D721Med (cell line): ENCODE data around the gene CALHM5.

Experiments used
- DNase-seq: peaks from one replicate; pipeline ENCODE4 v3.0.0; 2011; ENCODE audit warnings: low spot score; ENCODE audit not compliant: insufficient read length
- FAIRE-seq: peaks from 2 replicates; lab custom pipeline; 2011; peaks lifted over from hg19 to GRCh38; lab: Jason Lieb, UNC
- TF ChIP-seq, protein P1 (sequence below): IDR thresholded peaks from 2 replicates; pipeline ENCODE4 v1.5.1; 2012; ENCODE audit warnings: mild to moderate bottlenecking, control low read depth; ENCODE audit not compliant: insufficient read depth; ENCODE audit errors: missing control alignments

Gene CALHM5

DNA sequence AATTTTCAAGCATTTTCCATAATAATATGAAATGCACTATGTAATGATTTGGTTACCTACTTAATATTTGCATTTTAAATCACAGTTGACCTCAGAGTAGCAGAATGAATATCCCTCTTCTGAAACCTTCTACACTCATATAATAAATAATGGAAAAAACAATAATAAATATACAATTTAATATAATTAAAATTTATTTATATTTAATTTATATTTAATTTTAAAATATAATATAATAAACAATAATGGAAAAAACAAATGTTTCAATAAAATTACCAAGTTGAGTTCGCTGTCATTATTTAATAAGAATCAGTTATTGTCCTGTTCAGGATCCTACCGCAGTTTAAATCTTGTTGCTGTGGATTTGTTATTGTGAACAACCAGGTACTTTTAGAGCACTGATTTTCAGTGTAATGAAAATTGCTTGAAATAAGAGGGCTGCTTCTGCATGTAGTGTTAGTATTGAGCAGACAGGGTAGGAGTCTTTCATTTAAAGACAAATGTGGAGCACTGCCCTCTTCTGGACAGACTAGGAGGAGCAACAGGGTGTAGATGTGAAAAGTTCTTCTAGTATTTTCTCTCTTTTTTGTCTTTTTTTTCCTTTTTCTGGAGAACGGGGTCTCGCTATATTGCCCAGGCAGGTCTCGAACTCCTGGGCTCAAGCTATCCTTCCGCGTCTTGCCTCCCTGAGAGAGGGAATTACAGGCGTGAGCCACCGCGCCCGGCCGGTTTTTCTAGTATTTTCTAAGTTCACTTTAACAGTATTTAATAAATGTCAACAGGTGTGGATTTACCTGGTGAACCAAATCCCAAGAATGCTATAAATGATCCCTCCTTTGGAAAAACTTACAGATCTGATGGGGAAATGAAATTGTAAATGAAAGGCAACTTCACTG, 20.5 kb downstream of the CALHM5 start:
- TF ChIP-seq, protein P1, sequence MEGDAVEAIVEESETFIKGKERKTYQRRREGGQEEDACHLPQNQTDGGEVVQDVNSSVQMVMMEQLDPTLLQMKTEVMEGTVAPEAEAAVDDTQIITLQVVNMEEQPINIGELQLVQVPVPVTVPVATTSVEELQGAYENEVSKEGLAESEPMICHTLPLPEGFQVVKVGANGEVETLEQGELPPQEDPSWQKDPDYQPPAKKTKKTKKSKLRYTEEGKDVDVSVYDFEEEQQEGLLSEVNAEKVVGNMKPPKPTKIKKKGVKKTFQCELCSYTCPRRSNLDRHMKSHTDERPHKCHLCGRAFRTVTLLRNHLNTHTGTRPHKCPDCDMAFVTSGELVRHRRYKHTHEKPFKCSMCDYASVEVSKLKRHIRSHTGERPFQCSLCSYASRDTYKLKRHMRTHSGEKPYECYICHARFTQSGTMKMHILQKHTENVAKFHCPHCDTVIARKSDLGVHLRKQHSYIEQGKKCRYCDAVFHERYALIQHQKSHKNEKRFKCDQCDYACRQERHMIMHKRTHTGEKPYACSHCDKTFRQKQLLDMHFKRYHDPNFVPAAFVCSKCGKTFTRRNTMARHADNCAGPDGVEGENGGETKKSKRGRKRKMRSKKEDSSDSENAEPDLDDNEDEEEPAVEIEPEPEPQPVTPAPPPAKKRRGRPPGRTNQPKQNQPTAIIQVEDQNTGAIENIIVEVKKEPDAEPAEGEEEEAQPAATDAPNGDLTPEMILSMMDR, result peak; percentile 67
- peak; percentile 6 for FAIRE-seq
- DNase-seq, result no peak

DNA sequence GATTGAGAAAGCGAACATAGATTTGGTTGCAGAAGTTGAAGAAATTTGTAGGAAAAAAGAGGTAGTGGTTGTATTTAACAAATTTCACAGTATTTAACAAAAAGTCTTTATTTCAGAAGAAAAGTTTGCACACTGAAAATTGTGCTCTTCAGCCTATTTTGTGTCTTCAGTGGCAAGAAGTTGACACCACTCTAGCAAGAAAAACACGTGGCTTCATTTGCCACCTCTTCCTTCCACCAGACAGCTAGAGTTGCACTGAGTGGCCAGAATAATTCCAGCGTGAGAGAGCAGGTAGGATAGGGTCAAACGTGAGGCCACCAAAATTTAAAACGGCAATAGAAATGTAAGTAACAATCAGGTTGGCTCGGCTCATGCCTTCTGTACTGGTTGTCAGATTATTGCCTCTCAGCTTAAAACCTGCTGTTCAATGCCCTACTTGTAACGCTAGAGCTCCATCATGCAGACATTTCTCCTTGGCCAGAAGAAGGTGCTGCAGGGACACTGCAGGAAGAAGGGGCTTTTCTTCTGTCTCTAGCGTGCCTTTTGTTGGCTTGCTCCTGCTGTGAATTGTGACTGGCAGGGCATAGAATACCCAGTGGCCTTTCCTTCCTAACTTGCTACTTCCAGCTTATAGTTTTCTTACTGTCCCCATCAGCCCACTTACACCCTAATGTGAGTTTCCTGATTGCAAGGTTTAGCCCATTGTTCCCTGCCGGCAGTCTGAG, 22.0 kb downstream of the CALHM5 start:
- TF ChIP-seq, protein P1, result no peak
- no peak for FAIRE-seq
- DNase-seq, result no peak

DNA sequence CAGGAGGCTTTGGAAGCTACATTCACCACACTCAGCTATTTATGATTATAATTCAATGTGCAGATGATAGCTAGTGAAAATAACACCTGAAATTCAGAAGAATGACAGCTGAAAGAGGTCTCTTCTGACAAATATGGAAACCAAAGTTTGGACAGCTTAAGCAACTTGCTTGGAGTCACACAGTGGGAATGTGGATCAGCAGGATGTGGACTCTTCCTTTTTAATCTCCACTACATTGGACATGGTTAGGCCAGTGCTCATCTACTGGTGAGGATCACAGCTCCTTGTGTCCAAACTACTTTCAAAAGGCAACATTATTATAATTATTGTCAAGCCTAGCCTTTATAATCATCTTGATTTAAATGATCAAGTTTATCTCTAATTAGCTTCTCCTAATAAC, 23.7 kb downstream of the CALHM5 start:
- FAIRE-seq (no peak), DNase-seq (no peak)
- TF ChIP-seq, protein P1, result no peak

DNA sequence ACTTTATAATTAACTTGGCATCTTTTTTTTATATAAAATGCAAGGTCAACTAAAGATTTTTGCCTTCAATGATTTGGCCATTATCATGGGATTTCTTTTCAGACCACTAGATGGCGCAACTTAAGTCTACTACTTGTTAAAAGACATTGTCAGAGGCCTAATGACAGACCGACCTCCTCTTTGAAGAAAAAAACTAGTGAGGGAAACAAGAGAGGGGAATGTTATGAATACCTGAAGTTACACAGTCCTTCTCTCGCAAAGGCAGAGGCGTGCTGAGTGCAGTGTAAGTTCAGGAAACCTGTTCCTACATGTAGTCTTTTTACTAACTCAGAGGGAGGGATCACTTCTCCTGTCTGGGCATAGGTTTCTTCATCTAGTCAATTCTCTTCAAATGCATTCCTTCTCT, 24.8 kb downstream of the CALHM5 start:
- FAIRE-seq (no peak), DNase-seq (no peak)
- TF ChIP-seq, protein P1, result peak; percentile 78

DNA sequence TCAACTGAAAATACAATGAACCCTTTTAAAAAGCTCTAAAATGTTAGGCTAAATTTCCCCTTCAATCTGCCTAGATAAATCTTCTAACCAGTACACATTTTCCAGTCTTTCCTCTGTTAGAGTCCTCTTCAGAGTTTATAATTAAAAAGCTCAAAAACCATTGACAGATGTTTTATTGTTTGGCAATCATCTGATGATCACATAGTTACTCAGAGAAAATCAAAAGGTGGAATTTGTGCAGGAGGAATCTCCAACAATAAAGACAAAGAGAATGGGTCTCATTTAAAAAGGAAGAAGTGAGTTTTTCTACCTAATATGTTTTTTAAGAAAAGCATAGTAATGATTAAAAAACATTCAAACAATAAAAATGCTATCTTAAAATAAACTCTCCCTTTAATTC, 31.0 kb downstream of the CALHM5 start:
- TF ChIP-seq, protein P1, result no peak
- DNase-seq (no peak), FAIRE-seq (no peak)

DNA sequence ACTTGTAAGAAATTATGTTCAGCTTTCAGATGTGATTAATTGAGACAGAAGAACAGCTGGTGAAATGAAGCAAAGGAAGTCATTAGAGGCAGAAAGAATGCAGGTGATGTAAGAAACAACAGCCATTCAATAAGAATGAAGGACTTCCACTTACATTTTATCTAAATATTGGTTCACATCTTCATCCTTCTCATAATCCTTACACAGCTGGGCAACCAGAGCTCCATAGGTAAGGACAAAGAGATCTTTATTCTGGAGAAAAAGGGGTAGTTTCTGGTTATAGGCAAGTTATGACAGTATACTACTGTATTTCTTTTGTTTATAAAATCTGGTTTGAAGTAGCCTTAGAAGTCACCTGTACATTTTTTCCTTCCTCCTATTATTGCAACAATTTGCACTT, 31.7 kb downstream of the CALHM5 start:
- FAIRE-seq (no peak), DNase-seq (no peak)
- TF ChIP-seq, protein P1, result no peak
